HG02763 (cell line): ENCODE measurements around the gene CCL16.
"Not testable (repeated sequence)": the region's sequence is repeated elsewhere in the genome, so short reads cannot be mapped to it uniquely, and the experiment has no call there.

ENCODE experiments used
- ATAC-seq: cut with Tn5 transposase; IDR thresholded peaks from one replicate; pipeline ENCODE4 v1.9.1; 2021; ENCODE audit warnings: mild to moderate bottlenecking, moderate library complexity; ENCODE audit not compliant: unreplicated experiment

Gene CCL16

GRCh38 chr17:35981246-35981645 lies at the start of gene CCL16:
Gene CCL16 (minus strand): TSS chr17:35981497. CDS start chr17:35981420, 77 bp downstream.
- no peak for ATAC-seq

- ATAC-seq: no peak
Measured at GRCh38 chr17:36030956-36031355, 49.7 kb upstream of the CCL16 start.

- no peak for ATAC-seq
Measured at GRCh38 chr17:36027761-36028160, 46.5 kb upstream of the CCL16 start.

- no peak for ATAC-seq
Measured at GRCh38 chr17:36024106-36024869, 43.0 kb upstream of the CCL16 start.

- no peak for ATAC-seq
Measured at GRCh38 chr17:36019423-36019822, 38.1 kb upstream of the CCL16 start.

- ATAC-seq: no peak
Measured at GRCh38 chr17:36017799-36018198, 36.5 kb upstream of the CCL16 start, which contains the start of gene CCL23. Gene CCL23 (minus strand): TSS chr17:36017972. CDS start chr17:36017897, 75 bp downstream.

GRCh38 chr17:36016555-36016954 lies 35.3 kb upstream of the CCL16 start:
- ATAC-seq: no peak

GRCh38 chr17:36015895-36016294 lies 34.6 kb upstream of the CCL16 start:
- ATAC-seq: not testable (repeated sequence)

GRCh38 chr17:36014946-36015345 lies 33.6 kb upstream of the CCL16 start:
- no peak for ATAC-seq

- no peak for ATAC-seq
Measured at GRCh38 chr17:36011201-36011600, 29.9 kb upstream of the CCL16 start.

- no peak for ATAC-seq
Measured at GRCh38 chr17:36008998-36009665, 27.8 kb upstream of the CCL16 start.

- no peak for ATAC-seq
Measured at GRCh38 chr17:36004594-36005108, 23.4 kb upstream of the CCL16 start.

- ATAC-seq: no peak
Measured at GRCh38 chr17:36002631-36003030, 21.3 kb upstream of the CCL16 start.

GRCh38 chr17:36001862-36002603 lies 20.7 kb upstream of the CCL16 start:
- no peak for ATAC-seq

GRCh38 chr17:36001110-36001771 lies 19.9 kb upstream of the CCL16 start, which contains the start of gene CCL15:
Gene CCL15 (minus strand): TSS chr17:36001553. CDS start chr17:36001492, 61 bp downstream.
- no peak for ATAC-seq

- ATAC-seq: no peak
Measured at GRCh38 chr17:36000732-36001109, 19.4 kb upstream of the CCL16 start.

GRCh38 chr17:35998756-35999155 lies 17.5 kb upstream of the CCL16 start:
- no peak for ATAC-seq

- no peak for ATAC-seq
Measured at GRCh38 chr17:35998018-35998545, 16.8 kb upstream of the CCL16 start.

- ATAC-seq: not testable (repeated sequence)
Measured at GRCh38 chr17:35995346-35995745, 14.0 kb upstream of the CCL16 start.

- ATAC-seq: no peak
Measured at GRCh38 chr17:35991075-35991474, 9.8 kb upstream of the CCL16 start.
